WERI-Rb-1 (cell line): ENCODE measurements around the gene LOC128125822.

Source experiments
- DNase-seq: peaks from one replicate; pipeline ENCODE4 v3.0.0-alpha.2; 2020
- H3K27ac ChIP-seq: fragments of 250-450 bp; sonication (Bioruptor Pico); 2 replicates; pipeline ENCODE4 v1.5.1; 2020; ENCODE audit warnings: mild to moderate bottlenecking, moderate library complexity
- H3K27me3 ChIP-seq: fragments of 250-450 bp; sonication (Bioruptor Pico); 2 replicates; pipeline ENCODE4 v1.5.1; 2021; ENCODE audit warnings: mild to moderate bottlenecking, low read depth, moderate library complexity; ENCODE audit not compliant: insufficient read depth, severe bottlenecking
- H3K36me3 ChIP-seq: fragments of 250-450 bp; sonication (Bioruptor Pico); 2 replicates; pipeline ENCODE4 v1.5.1; 2020; ENCODE audit warnings: mild to moderate bottlenecking, moderate library complexity
- H3K4me3 ChIP-seq: 2 replicates; pipeline ENCODE4 v1.5.1; 2011; ENCODE audit warnings: low read depth, mild to moderate bottlenecking, control low read depth, low read length
- H3K9me3 ChIP-seq: fragments of 250-450 bp; sonication (Bioruptor Pico); 2 replicates; pipeline ENCODE4 v1.5.1; 2021; ENCODE audit warnings: mild to moderate bottlenecking, moderate library complexity; ENCODE audit not compliant: severe bottlenecking
- TF ChIP-seq, protein P1 (sequence below): IDR thresholded peaks from 2 replicates; pipeline ENCODE4 v1.5.1; 2011; ENCODE audit warnings: low read depth, mild to moderate bottlenecking, control low read depth, inconsistent platforms, low read length

LOC128125822 gene

DNA sequence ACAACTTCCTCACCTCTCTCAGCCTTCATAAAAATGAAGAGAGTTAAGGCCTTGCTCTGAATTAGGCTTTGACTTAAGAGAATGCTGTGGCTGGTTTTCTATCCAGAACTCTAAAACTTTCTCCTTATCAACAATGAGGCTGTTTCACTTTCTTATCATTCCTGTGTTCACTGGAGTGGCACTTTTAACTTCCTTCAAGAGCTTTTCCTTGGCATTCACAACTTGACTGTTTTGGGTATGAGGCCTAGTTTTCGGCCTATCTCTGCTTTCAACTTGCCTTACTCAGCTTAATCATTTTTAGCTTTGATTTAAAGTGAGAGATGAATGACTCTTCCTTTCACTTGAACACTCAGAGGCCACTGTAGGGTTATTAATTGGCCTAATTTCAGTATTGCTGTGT lies 4.3 kb upstream of the LOC128125822 start:
- H3K36me3 ChIP-seq: peaks cover 6% of the 10 kb centered on the region
- H3K9me3 ChIP-seq: no peaks in the 10 kb centered on the region
- TF ChIP-seq, protein P1, sequence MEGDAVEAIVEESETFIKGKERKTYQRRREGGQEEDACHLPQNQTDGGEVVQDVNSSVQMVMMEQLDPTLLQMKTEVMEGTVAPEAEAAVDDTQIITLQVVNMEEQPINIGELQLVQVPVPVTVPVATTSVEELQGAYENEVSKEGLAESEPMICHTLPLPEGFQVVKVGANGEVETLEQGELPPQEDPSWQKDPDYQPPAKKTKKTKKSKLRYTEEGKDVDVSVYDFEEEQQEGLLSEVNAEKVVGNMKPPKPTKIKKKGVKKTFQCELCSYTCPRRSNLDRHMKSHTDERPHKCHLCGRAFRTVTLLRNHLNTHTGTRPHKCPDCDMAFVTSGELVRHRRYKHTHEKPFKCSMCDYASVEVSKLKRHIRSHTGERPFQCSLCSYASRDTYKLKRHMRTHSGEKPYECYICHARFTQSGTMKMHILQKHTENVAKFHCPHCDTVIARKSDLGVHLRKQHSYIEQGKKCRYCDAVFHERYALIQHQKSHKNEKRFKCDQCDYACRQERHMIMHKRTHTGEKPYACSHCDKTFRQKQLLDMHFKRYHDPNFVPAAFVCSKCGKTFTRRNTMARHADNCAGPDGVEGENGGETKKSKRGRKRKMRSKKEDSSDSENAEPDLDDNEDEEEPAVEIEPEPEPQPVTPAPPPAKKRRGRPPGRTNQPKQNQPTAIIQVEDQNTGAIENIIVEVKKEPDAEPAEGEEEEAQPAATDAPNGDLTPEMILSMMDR: no peak
- no peaks in the 10 kb centered on the region for H3K27me3 ChIP-seq
- no peak overlapping the region for H3K4me3 ChIP-seq
- H3K27ac ChIP-seq: no peak overlapping the region
- no peak for DNase-seq

DNA sequence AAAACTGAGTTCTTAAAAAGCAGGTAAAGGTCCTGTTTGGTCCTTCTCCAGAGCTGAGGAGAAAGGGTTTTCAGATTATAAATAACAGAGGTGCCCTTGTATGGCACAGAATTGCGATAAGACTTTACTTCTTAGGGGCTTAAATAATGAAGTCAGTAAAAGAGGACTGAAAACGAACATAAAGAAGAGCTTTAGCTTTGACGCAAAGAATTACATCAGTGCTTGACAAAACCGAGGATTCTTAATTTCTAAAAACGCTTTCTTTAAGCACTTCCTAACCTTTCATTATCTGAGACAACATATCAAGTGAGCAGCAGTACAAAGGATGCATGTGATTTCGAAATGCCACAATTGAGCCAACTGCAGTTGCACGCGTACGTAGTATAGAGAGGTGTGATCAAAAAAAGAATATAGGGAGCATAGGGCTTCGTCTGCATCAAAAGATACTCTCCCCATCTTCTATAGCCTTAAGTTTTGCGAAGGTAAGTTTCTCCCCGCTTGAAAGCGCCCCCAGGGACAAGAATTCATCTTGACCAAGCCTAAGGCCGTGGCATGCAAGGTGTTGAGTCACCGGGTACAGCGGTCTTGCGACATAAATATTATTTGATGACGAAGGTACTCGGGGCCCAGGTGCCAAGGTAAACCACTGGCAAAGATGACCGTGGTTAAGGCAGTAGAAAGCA lies 778 bp upstream of the LOC128125822 start:
- H3K27me3 ChIP-seq: no peaks in the 10 kb centered on the region
- H3K36me3 ChIP-seq: peaks cover 24% of the 10 kb centered on the region
- TF ChIP-seq, protein P1: no peak
- H3K27ac ChIP-seq: peak overlapping the region; percentile 80
- DNase-seq: no peak
- no peaks in the 10 kb centered on the region for H3K9me3 ChIP-seq
- H3K4me3 ChIP-seq: peak overlapping the region; percentile 67

- DNase-seq: no peak
Measured at GRCh38 chr6:63572747-63573075, 431 bp downstream of the LOC128125822 start.

DNA sequence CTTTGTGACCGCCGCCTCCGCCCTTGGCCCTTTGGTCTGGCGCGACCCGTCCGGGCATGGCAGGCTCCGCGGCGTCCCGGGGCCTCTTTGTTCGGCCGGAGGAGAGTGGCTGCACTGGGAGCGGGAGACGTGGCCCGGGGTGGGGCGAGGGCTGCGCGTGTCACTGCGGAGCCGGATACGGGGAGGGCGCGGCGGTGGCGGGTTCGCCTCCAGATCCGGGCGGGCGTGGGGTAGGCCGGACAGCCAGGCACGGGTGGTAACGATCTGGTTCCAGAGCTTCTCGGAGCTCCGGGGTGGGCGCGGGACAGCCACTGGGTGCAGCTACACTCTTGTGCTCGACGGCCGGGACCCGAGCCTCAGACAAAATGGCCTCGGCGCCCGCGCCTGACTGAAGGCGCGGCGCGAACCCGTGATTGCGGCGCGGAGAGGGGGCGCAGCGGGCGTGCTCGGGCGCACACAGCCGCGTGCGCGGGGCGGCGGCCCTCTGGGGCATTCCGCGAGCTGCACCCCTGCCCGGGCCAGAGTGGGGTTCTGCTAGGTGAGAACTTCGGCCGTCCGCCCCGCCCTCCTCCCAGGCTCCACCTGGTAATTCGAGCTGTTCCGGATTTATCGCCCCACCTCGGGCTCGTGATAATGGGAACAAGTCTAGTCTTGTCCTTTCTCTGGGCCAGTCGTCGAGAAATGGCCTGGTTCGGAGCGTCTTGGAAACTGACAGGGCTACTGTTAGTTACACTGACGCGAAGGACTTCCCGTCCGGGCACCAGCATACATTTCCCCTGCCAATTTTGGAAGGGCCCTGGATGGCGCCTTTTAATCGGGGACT lies 1.0 kb downstream of the LOC128125822 start:
- no peaks in the 10 kb centered on the region for H3K9me3 ChIP-seq
- peak overlapping the region; percentile 97 for H3K27ac ChIP-seq
- TF ChIP-seq, protein P1: 0 out of 2 replicates have a peak, but pooled peaks have one; percentile 1
- H3K36me3 ChIP-seq: peaks cover 42% of the 10 kb centered on the region
- DNase-seq: peak; percentile 87
- peak overlapping the region; percentile 89 for H3K4me3 ChIP-seq
- H3K27me3 ChIP-seq: no peaks in the 10 kb centered on the region

More at GRCh38 chr6:63572747-63573075, 431 bp downstream of the LOC128125822 start:
- Histone ChIP-seq H3K27ac (peak overlapping the region; percentile 97), H3K36me3 (peaks cover 36% of the 10 kb centered on the region), H3K27me3 (no peaks in the 10 kb centered on the region), H3K9me3 (no peaks in the 10 kb centered on the region), H3K4me3 (peak overlapping the region; percentile 89)
- TF ChIP-seq, protein P1: no peak

- peak; percentile 62 for DNase-seq
Measured at GRCh38 chr6:63573899-63574553, 1.7 kb downstream of the LOC128125822 start.

More at GRCh38 chr6:63573899-63574553, 1.7 kb downstream of the LOC128125822 start:
- Histone ChIP-seq H3K27me3 (no peaks in the 10 kb centered on the region), H3K36me3 (peaks cover 49% of the 10 kb centered on the region), H3K27ac (peak overlapping the region; percentile 97), H3K9me3 (no peaks in the 10 kb centered on the region), H3K4me3 (peak overlapping the region; percentile 89)
- TF ChIP-seq, protein P1: peak; percentile 54
